ENCODE measurements around the gene TDP2.

GRCh38 chr6:24648276-24648675 lies 18.4 kb downstream of the TDP2 start:
- TF ChIP-seq CTCF (IDR thresholded peaks at IDR 0.05; ENCODE audit: insufficient read depth, low read length), result no peak
- TF ChIP-seq POLR2AphosphoS5 (IDR thresholded peaks at IDR 0.05; ENCODE audit: low read depth), result no peak
- no peak for TF ChIP-seq REST (IDR thresholded peaks at IDR 0.05; ENCODE audit: insufficient replicate concordance, low read depth)
- no peak for TF ChIP-seq GABPA (IDR thresholded peaks at IDR 0.05; ENCODE audit: low read depth)

Measured in HL-60 (cell line).